ENCODE measurements around the gene TPCN2.

Gene TPCN2

GRCh38 chr11:69122630-69123431 is 74.1 kb downstream of the TPCN2 start:
- Histone ChIP-seq H3K27ac (ENCODE audit: low read depth, low read length) (no peak overlapping the region), H3K27me3 (ENCODE audit: insufficient read depth, low read length) (no peaks in the 10 kb centered on the region), H3K4me1 (ENCODE audit: control insufficient read depth, insufficient read depth, low read length, unreplicated experiment) (peaks cover 21% of the 10 kb centered on the region), H2AFZ (ENCODE audit: low read length, unreplicated experiment) (no peak overlapping the region), H3K4me3 (ENCODE audit: low read depth, low read length) (no peak overlapping the region; the same call in 1 of the 2 replicates), H3K36me3 (ENCODE audit: insufficient read depth, low read length) (no peaks in the 10 kb centered on the region), H3K79me2 (ENCODE audit: control insufficient read depth, insufficient read depth, low read length, unreplicated experiment) (no peaks in the 10 kb centered on the region)

GRCh38 chr11:69123593-69124545 is 75.1 kb downstream of the TPCN2 start:
- no peak overlapping the region for H2AFZ ChIP-seq (ENCODE audit: low read length, unreplicated experiment)
- no peaks in the 10 kb centered on the region for H3K27me3 ChIP-seq (ENCODE audit: insufficient read depth, low read length)
- H3K4me3 ChIP-seq (ENCODE audit: low read depth, low read length): no peak overlapping the region

GRCh38 chr11:69125861-69126260 is 77.1 kb downstream of the TPCN2 start:
- Histone ChIP-seq H2AFZ (ENCODE audit: low read length, unreplicated experiment) (no peak overlapping the region), H3K79me2 (ENCODE audit: control insufficient read depth, insufficient read depth, low read length, unreplicated experiment) (no peaks in the 10 kb centered on the region), H3K4me1 (ENCODE audit: control insufficient read depth, insufficient read depth, low read length, unreplicated experiment) (peaks cover 21% of the 10 kb centered on the region), H3K27me3 (ENCODE audit: insufficient read depth, low read length) (no peaks in the 10 kb centered on the region), H3K36me3 (ENCODE audit: insufficient read depth, low read length) (no peaks in the 10 kb centered on the region), H3K4me3 (ENCODE audit: low read depth, low read length) (no peak overlapping the region), H3K27ac (ENCODE audit: low read depth, low read length) (no peak overlapping the region)

More at GRCh38 chr11:69123593-69124545, 75.1 kb downstream of the TPCN2 start:
- Histone ChIP-seq H3K4me1 (ENCODE audit: control insufficient read depth, insufficient read depth, low read length, unreplicated experiment) (peaks cover 21% of the 10 kb centered on the region), H3K79me2 (ENCODE audit: control insufficient read depth, insufficient read depth, low read length, unreplicated experiment) (no peaks in the 10 kb centered on the region), H3K27ac (ENCODE audit: low read depth, low read length) (no peak overlapping the region), H3K36me3 (ENCODE audit: insufficient read depth, low read length) (no peaks in the 10 kb centered on the region)

GRCh38 chr11:69126286-69126685 is 77.6 kb downstream of the TPCN2 start:
- Histone ChIP-seq H2AFZ (ENCODE audit: low read length, unreplicated experiment) (no peak overlapping the region), H3K27me3 (ENCODE audit: insufficient read depth, low read length) (no peaks in the 10 kb centered on the region), H3K36me3 (ENCODE audit: insufficient read depth, low read length) (no peaks in the 10 kb centered on the region), H3K4me3 (ENCODE audit: low read depth, low read length) (no peak overlapping the region), H3K79me2 (ENCODE audit: control insufficient read depth, insufficient read depth, low read length, unreplicated experiment) (no peaks in the 10 kb centered on the region), H3K27ac (ENCODE audit: low read depth, low read length) (no peak overlapping the region), H3K4me1 (ENCODE audit: control insufficient read depth, insufficient read depth, low read length, unreplicated experiment) (peaks cover 21% of the 10 kb centered on the region)

GRCh38 chr11:69127081-69127850 is 78.5 kb downstream of the TPCN2 start:
- H3K4me1 ChIP-seq (ENCODE audit: control insufficient read depth, insufficient read depth, low read length, unreplicated experiment): peaks cover 19% of the 10 kb centered on the region
- no peaks in the 10 kb centered on the region for H3K36me3 ChIP-seq (ENCODE audit: insufficient read depth, low read length)
- H3K4me3 ChIP-seq (ENCODE audit: low read depth, low read length): no peak overlapping the region
- no peaks in the 10 kb centered on the region for H3K27me3 ChIP-seq (ENCODE audit: insufficient read depth, low read length)
- no peak overlapping the region for H3K27ac ChIP-seq (ENCODE audit: low read depth, low read length)
- no peaks in the 10 kb centered on the region for H3K79me2 ChIP-seq (ENCODE audit: control insufficient read depth, insufficient read depth, low read length, unreplicated experiment)
- no peak overlapping the region for H2AFZ ChIP-seq (ENCODE audit: low read length, unreplicated experiment)

- H2AFZ ChIP-seq (ENCODE audit: low read length, unreplicated experiment): no peak overlapping the region
- H3K27me3 ChIP-seq (ENCODE audit: insufficient read depth, low read length): no peaks in the 10 kb centered on the region
- no peak overlapping the region for H3K27ac ChIP-seq (ENCODE audit: low read depth, low read length)
- no peaks in the 10 kb centered on the region for H3K36me3 ChIP-seq (ENCODE audit: insufficient read depth, low read length)
- H3K4me3 ChIP-seq (ENCODE audit: low read depth, low read length): no peak overlapping the region
- no peaks in the 10 kb centered on the region for H3K79me2 ChIP-seq (ENCODE audit: control insufficient read depth, insufficient read depth, low read length, unreplicated experiment)
- H3K4me1 ChIP-seq (ENCODE audit: control insufficient read depth, insufficient read depth, low read length, unreplicated experiment): peaks cover 14% of the 10 kb centered on the region
Observed at GRCh38 chr11:69127884-69128283, 79.2 kb downstream of the TPCN2 start.

GRCh38 chr11:69129053-69129452 is 80.3 kb downstream of the TPCN2 start:
- Histone ChIP-seq H3K27me3 (ENCODE audit: insufficient read depth, low read length) (no peaks in the 10 kb centered on the region), H3K36me3 (ENCODE audit: insufficient read depth, low read length) (no peaks in the 10 kb centered on the region), H3K4me1 (ENCODE audit: control insufficient read depth, insufficient read depth, low read length, unreplicated experiment) (peaks cover 3% of the 10 kb centered on the region), H3K79me2 (ENCODE audit: control insufficient read depth, insufficient read depth, low read length, unreplicated experiment) (no peaks in the 10 kb centered on the region), H2AFZ (ENCODE audit: low read length, unreplicated experiment) (no peak overlapping the region), H3K4me3 (ENCODE audit: low read depth, low read length) (no peak overlapping the region), H3K27ac (ENCODE audit: low read depth, low read length) (no peak overlapping the region)

- no peak overlapping the region for H3K27ac ChIP-seq (ENCODE audit: low read depth, low read length)
- no peaks in the 10 kb centered on the region for H3K79me2 ChIP-seq (ENCODE audit: control insufficient read depth, insufficient read depth, low read length, unreplicated experiment)
- H2AFZ ChIP-seq (ENCODE audit: low read length, unreplicated experiment): no peak overlapping the region
- no peaks in the 10 kb centered on the region for H3K27me3 ChIP-seq (ENCODE audit: insufficient read depth, low read length)
- no peaks in the 10 kb centered on the region for H3K36me3 ChIP-seq (ENCODE audit: insufficient read depth, low read length)
- no peaks in the 10 kb centered on the region for H3K4me1 ChIP-seq (ENCODE audit: control insufficient read depth, insufficient read depth, low read length, unreplicated experiment)
- H3K4me3 ChIP-seq (ENCODE audit: low read depth, low read length): no peak overlapping the region
Observed at GRCh38 chr11:69129647-69130046, 80.9 kb downstream of the TPCN2 start.

GRCh38 chr11:69130654-69131053 is 81.9 kb downstream of the TPCN2 start:
- Histone ChIP-seq H3K4me1 (ENCODE audit: control insufficient read depth, insufficient read depth, low read length, unreplicated experiment) (no peaks in the 10 kb centered on the region), H3K79me2 (ENCODE audit: control insufficient read depth, insufficient read depth, low read length, unreplicated experiment) (no peaks in the 10 kb centered on the region), H2AFZ (ENCODE audit: low read length, unreplicated experiment) (no peak overlapping the region), H3K27me3 (ENCODE audit: insufficient read depth, low read length) (no peaks in the 10 kb centered on the region), H3K36me3 (ENCODE audit: insufficient read depth, low read length) (no peaks in the 10 kb centered on the region), H3K27ac (ENCODE audit: low read depth, low read length) (no peak overlapping the region), H3K4me3 (ENCODE audit: low read depth, low read length) (no peak overlapping the region)

GRCh38 chr11:69131121-69131566 is 82.4 kb downstream of the TPCN2 start:
- H3K79me2 ChIP-seq (ENCODE audit: control insufficient read depth, insufficient read depth, low read length, unreplicated experiment): no peaks in the 10 kb centered on the region
- no peaks in the 10 kb centered on the region for H3K27me3 ChIP-seq (ENCODE audit: insufficient read depth, low read length)
- H3K4me1 ChIP-seq (ENCODE audit: control insufficient read depth, insufficient read depth, low read length, unreplicated experiment): no peaks in the 10 kb centered on the region
- no peak overlapping the region for H2AFZ ChIP-seq (ENCODE audit: low read length, unreplicated experiment)
- H3K4me3 ChIP-seq (ENCODE audit: low read depth, low read length): no peak overlapping the region
- no peaks in the 10 kb centered on the region for H3K36me3 ChIP-seq (ENCODE audit: insufficient read depth, low read length)
- no peak overlapping the region for H3K27ac ChIP-seq (ENCODE audit: low read depth, low read length)
